GM12878 (cell line): Measurements from ENCODE around the gene POU2F1. TPM values are rescaled to one million over a fixed set of nuclear protein-coding genes. Genes with fewer than 3 reads are reported as not detected.

Experiments
- ASH2L ChIP-seq: fragments of 300-600, 200-600 bp; sonication (generic); IDR thresholded peaks from 2 replicates; pipeline ENCODE4 v1.6.1; 2017; ENCODE audit warnings: low read depth, mild to moderate bottlenecking, borderline replicate concordance
- GABPA ChIP-seq: IDR thresholded peaks from 2 replicates; pipeline ENCODE4 v1.6.1; 2014; ENCODE audit warnings: antibody characterized with exemption, low read depth, mild to moderate bottlenecking, inconsistent platforms
- HDAC2 ChIP-seq: fragments of 200-600 bp; sonication (generic); IDR thresholded peaks from 2 replicates; pipeline ENCODE4 v1.6.1; 2017
- IKZF1 ChIP-seq: fragments of 450-650 bp; conservative IDR thresholded peaks from 2 replicates; pipeline ENCODE4 v1.6.1; 2017; ENCODE audit warnings: antibody characterized with exemption, mild to moderate bottlenecking
- IRF4 ChIP-seq: IDR thresholded peaks from 2 replicates; pipeline ENCODE4 v1.6.1; 2011; ENCODE audit warnings: low read depth, low read length
- KLF5 ChIP-seq: fragments of 450-650 bp; IDR thresholded peaks from 2 replicates; pipeline ENCODE4 v1.6.1; 2014; ENCODE audit warnings: mild to moderate bottlenecking; ENCODE audit not compliant: partially characterized antibody
- MYC ChIP-seq: IDR thresholded peaks from 2 replicates; pipeline ENCODE4 v1.6.1; 2011; ENCODE audit warnings: mild to moderate bottlenecking, low read length, moderate library complexity, inconsistent platforms; ENCODE audit not compliant: insufficient read depth, insufficient replicate concordance, insufficient read length, severe bottlenecking
- NBN ChIP-seq: fragments of 450-650 bp; IDR thresholded peaks from 2 replicates; pipeline ENCODE4 v1.6.1; 2016
- NFYA ChIP-seq: IDR thresholded peaks from 2 replicates; pipeline ENCODE4 v1.6.1; 2011; ENCODE audit warnings: low read depth, mild to moderate bottlenecking, low read length, improper control_type of control experiment, borderline replicate concordance
- NR2C1 ChIP-seq: fragments of 450-650 bp; IDR thresholded peaks from 2 replicates; pipeline ENCODE4 v1.6.1; 2017; ENCODE audit warnings: antibody characterized with exemption, mild to moderate bottlenecking, moderate library complexity
- POLR2A ChIP-seq: IDR thresholded peaks from 2 replicates; pipeline ENCODE4 v1.6.1; 2011; ENCODE audit warnings: low read depth, mild to moderate bottlenecking, low read length
- RB1 ChIP-seq: fragments of 450-650 bp; formaldehyde crosslinking; IDR thresholded peaks from 2 replicates; pipeline ENCODE4 v1.6.1; 2017; ENCODE audit warnings: mild to moderate bottlenecking, borderline replicate concordance
- RBBP5 ChIP-seq: fragments of 200-600 bp; sonication (generic); conservative IDR thresholded peaks from 2 replicates; pipeline ENCODE4 v1.6.1; 2016
- RCOR1 ChIP-seq: conservative IDR thresholded peaks from 2 replicates; pipeline ENCODE4 v1.6.1; 2012; ENCODE audit warnings: low read depth, low read length, improper control_type of control experiment
- SRF ChIP-seq, 2 experiments: IDR thresholded peaks; 2 replicates each; pipeline ENCODE4 v1.6.1; 2011; ENCODE audit warnings: low read depth in 2 of 2, low read length in 2 of 2, mild to moderate bottlenecking in 1 of 2, moderate library complexity in 1 of 2
- TARDBP ChIP-seq: IDR thresholded peaks from 2 replicates; pipeline ENCODE4 v1.6.1; 2016; ENCODE audit warnings: borderline replicate concordance
- YBX1 ChIP-seq: fragments of 450-650 bp; IDR thresholded peaks from 2 replicates; pipeline ENCODE4 v1.6.1; 2016; ENCODE audit warnings: antibody characterized with exemption
- ZNF384 ChIP-seq: IDR thresholded peaks from 2 replicates; pipeline ENCODE4 v1.6.1; 2012; ENCODE audit warnings: low read depth, mild to moderate bottlenecking, low read length, improper control_type of control experiment, borderline replicate concordance
- ZNF592 ChIP-seq: fragments of 450-650 bp; IDR thresholded peaks from 2 replicates; pipeline ENCODE4 v1.6.1; 2017; ENCODE audit warnings: mild to moderate bottlenecking, moderate library complexity
- polyA plus RNA-seq, 11 experiments: library from polyadenylated mRNA; depleted of rRNA in 4 of 11; unstranded in 6 of 11; stranded (reverse) in 5 of 11; fragments of >200 nt; fragmentation: Nextera tagmentation in 4 of 11; fragmentation: Illumina TruSeq in 1 of 11; extraction: Ambion mirVana in 4 of 11; extraction: Trizol in 1 of 11; gene quantifications; 1 replicate in 1 of 11; 2 replicates in 10 of 11; pipeline versions ENCODE4 v1.2.1 to v1.2.3, GENCODE V29; 2011 to 2016; ENCODE audit warnings: inconsistent platforms in 2 of 11, missing spikeins in 2 of 11, low read depth in 1 of 11
- total RNA-seq, 4 experiments: library from RNA; depleted of rRNA in 3 of 4; stranded (reverse); fragments of >200 nt in 3 of 4; fragmentation: Illumina TruSeq in 1 of 4; extraction: Trizol in 1 of 4; gene quantifications; 2 replicates each; pipeline versions ENCODE4 v1.2.1 to v1.2.3, GENCODE V29; 2013 to 2021
- TF ChIP-seq, protein P1 (sequence below): fragments of 450-650 bp; IDR thresholded peaks from 2 replicates; pipeline ENCODE4 v1.6.1; 2017; ENCODE audit warnings: antibody characterized with exemption, mild to moderate bottlenecking, moderate library complexity
- TF ChIP-seq, protein P2 (sequence below): fragments of 450-650 bp; IDR thresholded peaks from 2 replicates; pipeline ENCODE4 v1.6.1; 2014; ENCODE audit warnings: mild to moderate bottlenecking
- TF ChIP-seq, protein P3 (sequence below): fragments of 450-650 bp; IDR thresholded peaks from 2 replicates; pipeline ENCODE4 v1.6.1; 2016; ENCODE audit warnings: mild to moderate bottlenecking

Gene POU2F1
- total and polyA plus RNA-seq, 10 of the 15 experiments (the other 5 are each of a cell fraction or from before 2014, with no cell fraction given), result 2.5 to 21.7 (median 12.5) TPM

GRCh38 chr1:167219646-167220536, 795 bp upstream of the POU2F1 start (continued):
- TF ChIP-seq NFYA (no peak), ASH2L (0 out of 2 replicates have a peak, but pooled peaks have one; percentile 37), RCOR1 (no peak), MYC (no peak), IKZF1 (no peak), RBBP5 (no peak), ZNF384 (no peak), RB1 (peak; percentile 79; the same call in 1 of the 2 replicates), NBN (peak; percentile 71; the same call in 1 of the 2 replicates), SRF (IDR thresholded peaks at IDR 0.05; ENCODE audit: low read depth in 2 of 2, low read length in 2 of 2) (no peak), POLR2A (peak; percentile 77), ZNF592 (no peak), TARDBP (no peak; the same call in 1 of the 2 replicates), IRF4 (no peak), KLF5 (peak; percentile 68), GABPA (0 out of 2 replicates have a peak, but pooled peaks have one; percentile 45), NR2C1 (no peak), HDAC2 (peak; percentile 100), YBX1 (no peak)
- TF ChIP-seq, protein P1, sequence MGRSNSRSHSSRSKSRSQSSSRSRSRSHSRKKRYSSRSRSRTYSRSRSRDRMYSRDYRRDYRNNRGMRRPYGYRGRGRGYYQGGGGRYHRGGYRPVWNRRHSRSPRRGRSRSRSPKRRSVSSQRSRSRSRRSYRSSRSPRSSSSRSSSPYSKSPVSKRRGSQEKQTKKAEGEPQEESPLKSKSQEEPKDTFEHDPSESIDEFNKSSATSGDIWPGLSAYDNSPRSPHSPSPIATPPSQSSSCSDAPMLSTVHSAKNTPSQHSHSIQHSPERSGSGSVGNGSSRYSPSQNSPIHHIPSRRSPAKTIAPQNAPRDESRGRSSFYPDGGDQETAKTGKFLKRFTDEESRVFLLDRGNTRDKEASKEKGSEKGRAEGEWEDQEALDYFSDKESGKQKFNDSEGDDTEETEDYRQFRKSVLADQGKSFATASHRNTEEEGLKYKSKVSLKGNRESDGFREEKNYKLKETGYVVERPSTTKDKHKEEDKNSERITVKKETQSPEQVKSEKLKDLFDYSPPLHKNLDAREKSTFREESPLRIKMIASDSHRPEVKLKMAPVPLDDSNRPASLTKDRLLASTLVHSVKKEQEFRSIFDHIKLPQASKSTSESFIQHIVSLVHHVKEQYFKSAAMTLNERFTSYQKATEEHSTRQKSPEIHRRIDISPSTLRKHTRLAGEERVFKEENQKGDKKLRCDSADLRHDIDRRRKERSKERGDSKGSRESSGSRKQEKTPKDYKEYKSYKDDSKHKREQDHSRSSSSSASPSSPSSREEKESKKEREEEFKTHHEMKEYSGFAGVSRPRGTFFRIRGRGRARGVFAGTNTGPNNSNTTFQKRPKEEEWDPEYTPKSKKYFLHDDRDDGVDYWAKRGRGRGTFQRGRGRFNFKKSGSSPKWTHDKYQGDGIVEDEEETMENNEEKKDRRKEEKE, result no peak
- TF ChIP-seq, protein P2, sequence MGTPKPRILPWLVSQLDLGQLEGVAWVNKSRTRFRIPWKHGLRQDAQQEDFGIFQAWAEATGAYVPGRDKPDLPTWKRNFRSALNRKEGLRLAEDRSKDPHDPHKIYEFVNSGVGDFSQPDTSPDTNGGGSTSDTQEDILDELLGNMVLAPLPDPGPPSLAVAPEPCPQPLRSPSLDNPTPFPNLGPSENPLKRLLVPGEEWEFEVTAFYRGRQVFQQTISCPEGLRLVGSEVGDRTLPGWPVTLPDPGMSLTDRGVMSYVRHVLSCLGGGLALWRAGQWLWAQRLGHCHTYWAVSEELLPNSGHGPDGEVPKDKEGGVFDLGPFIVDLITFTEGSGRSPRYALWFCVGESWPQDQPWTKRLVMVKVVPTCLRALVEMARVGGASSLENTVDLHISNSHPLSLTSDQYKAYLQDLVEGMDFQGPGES, result no peak
- TF ChIP-seq, protein P3, sequence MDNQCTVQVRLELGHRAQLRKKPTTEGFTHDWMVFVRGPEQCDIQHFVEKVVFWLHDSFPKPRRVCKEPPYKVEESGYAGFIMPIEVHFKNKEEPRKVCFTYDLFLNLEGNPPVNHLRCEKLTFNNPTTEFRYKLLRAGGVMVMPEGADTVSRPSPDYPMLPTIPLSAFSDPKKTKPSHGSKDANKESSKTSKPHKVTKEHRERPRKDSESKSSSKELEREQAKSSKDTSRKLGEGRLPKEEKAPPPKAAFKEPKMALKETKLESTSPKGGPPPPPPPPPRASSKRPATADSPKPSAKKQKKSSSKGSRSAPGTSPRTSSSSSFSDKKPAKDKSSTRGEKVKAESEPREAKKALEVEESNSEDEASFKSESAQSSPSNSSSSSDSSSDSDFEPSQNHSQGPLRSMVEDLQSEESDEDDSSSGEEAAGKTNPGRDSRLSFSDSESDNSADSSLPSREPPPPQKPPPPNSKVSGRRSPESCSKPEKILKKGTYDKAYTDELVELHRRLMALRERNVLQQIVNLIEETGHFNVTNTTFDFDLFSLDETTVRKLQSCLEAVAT, result no peak
